ENCODE results near the gene PIM1.

Gene PIM1

DNA sequence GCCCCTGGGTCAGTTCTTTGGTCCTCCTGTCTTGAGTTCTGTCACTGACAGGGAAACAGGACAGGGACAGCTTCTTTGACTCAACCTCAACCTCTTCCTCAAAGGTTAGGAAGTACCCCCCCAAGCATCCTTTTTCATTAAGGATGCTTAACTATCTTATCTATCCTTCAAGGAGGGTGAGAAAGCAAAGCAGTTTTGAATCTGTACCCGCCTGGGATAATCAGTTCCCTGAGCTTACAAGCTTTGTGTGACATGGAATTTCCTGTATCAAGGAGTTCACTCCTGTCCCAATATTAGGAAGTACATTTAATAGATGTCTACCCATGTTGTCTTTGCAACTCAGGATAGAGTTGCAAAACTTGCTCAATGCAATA is 31.1 kb upstream of the PIM1 start:
- DNase-seq, result no peak

DNA sequence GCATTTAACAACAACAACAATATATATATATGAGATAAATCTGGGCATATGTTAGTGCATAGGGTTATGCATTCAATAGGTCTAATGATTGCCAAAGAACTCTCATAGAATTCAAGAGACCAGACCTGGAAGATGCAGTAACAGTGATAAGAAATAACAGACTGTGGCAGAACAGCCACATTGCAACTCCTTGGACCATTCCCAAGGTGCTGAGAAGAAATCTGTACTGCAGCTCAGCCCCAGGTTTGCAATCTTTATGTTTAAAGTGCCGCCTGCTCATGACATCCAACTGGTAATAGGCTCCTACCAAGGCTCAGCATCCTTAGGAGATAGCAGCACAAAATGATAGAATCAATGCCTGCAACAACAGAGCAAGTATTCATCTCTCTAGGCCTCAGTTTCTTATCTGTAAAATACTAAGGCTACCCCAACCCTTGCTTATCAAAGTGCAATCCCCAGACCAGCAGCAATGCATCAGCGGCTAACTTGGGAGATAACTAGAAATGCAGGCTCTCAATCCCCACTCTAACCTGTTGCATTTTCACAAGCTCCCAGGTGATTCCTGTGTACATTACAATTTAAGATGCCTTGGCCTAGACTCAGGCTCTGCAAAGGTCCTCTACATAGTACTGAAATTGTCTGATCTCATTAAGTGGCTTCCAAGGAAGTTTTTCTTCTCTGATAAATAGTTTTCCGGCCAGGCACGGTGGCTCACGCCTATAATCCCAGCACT is 30.6 kb upstream of the PIM1 start:
- no peak for DNase-seq

DNA sequence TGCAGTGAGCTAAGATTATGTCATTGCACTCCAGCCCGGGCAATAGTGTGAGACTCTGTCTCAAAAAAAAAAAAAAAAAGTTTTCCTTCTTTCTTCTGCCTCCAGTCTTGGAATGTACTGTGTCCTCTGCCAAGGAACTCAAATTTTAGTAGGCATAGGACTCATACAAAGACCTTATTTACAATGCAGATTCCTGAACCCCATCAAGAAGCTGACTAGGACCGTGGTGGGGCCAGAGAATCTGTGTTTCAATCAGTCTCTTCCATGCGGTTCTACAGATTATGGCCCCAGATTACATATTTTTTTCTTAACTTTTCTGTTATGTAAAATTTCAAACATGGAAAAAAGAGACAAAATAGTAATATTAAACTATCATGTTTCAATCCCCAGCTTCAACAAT is 29.8 kb upstream of the PIM1 start:
- DNase-seq, result no peak

GRCh38 chr6:37141281-37142049 is 28.5 kb upstream of the PIM1 start:
- DNase-seq, result peak; percentile 85

- no peak for DNase-seq
These were observed 27.8 kb upstream of the PIM1 start for GRCh38 chr6:37142050-37142614.

DNA sequence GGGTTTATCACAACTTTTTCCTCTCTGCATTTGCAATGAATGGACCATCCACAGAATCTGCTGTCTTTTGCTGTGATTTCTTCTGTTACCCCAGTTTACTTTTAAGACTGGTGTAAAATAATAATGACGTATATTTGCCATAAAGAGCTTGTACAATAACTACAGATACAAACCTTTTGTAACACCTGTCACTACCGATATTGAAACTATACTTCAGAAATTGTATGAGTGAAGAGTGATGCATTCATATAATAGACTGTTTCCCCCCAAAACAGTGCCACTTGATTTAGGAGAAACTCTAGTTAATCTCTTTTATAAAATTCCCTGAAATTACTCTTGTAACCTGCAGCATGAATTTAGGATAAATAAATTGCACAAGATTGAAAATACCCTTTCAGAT is 26.4 kb upstream of the PIM1 start:
- no peak for DNase-seq

GRCh38 chr6:37145443-37145842 is 24.5 kb upstream of the PIM1 start:
- no peak for DNase-seq

GRCh38 chr6:37146735-37147157 is 23.2 kb upstream of the PIM1 start:
- no peak for DNase-seq

DNA sequence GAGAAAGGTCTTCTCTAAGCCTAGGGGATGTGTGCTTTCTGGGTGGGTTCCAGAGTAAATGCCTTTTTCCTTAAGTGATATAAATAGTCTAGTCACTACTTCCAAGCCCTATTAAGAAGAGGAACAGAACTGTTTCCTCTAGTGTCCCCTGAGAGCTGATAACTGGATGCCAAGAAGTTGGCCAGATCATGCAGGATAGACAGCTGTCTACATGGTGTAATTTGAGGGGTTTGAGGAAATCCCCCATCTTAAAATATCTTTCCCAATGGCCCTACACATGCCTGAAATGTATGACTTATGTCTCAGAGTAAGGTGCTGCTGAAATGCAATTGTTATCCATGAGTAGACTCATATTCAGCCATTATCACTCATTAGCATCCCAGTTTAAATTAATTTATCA is 20.2 kb upstream of the PIM1 start:
- peak; percentile 51 for DNase-seq

GRCh38 chr6:37150314-37150713 is 19.6 kb upstream of the PIM1 start:
- no peak for DNase-seq

DNA sequence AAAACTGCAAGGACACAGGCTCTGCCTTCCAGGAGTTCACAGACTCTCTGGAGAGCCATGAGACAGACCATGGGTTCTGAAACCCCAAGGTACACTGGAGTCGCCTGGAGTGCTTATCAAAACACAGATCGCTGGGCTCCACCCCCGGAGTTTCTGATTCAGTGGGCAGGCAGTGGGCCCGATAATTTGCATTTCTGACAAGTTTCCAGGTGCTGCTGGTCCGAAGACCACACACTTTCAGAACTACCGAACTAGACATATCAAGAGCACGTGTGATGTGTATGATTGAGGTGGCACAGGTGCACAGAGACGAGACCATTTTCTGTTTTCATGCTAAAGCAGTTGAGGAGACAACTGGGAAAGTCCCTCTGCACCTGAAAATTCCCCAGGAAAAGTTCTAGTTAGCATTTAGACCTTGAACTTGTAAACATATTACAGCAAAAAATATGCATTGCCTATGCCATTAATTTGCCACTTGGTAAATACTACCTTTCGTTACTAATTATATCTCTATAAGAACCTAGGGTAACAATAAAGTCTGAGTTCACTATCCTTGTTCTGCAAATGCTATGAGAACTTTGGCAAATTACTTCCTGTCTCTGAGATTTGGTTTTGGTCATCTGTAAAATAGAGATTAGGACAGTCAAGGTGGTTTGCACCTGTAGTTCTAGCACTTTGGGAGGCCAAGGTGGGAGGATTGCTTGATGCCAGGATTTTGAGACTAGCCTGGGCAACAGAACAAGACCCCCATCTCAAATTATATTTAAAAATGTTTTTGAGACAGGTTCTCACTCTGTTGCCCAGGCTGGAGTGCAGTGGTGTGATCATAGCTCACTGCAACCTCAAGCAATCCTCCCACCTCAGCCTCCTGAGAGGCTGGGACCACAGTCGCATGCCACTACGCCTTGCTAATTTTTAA is 14.3 kb upstream of the PIM1 start:
- no peak for DNase-seq

DNA sequence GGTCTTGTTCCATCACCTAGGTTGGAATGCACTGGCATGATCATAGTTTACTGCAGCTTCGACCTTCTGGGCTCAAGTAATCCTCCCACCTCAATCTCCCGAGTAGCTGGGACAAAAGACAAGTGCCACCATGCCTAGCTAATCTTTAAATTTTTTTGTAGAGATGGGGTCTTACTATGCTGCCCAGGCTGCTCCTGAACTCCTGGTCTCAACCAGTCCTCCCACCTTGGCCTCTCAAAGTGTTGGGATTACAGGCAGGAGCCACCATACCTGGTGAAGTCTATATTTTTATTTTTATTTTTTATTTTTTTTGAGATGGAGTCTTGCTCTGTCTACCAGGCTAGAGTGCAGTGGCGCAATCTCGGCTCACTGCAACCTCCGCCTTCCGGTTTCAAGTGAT is 11.4 kb upstream of the PIM1 start:
- no peak for DNase-seq

- DNase-seq, result peak; percentile 67
These were observed 8.8 kb upstream of the PIM1 start for GRCh38 chr6:37160922-37161778.

GRCh38 chr6:37162740-37163139 is 7.2 kb upstream of the PIM1 start:
- DNase-seq, result no peak

DNA sequence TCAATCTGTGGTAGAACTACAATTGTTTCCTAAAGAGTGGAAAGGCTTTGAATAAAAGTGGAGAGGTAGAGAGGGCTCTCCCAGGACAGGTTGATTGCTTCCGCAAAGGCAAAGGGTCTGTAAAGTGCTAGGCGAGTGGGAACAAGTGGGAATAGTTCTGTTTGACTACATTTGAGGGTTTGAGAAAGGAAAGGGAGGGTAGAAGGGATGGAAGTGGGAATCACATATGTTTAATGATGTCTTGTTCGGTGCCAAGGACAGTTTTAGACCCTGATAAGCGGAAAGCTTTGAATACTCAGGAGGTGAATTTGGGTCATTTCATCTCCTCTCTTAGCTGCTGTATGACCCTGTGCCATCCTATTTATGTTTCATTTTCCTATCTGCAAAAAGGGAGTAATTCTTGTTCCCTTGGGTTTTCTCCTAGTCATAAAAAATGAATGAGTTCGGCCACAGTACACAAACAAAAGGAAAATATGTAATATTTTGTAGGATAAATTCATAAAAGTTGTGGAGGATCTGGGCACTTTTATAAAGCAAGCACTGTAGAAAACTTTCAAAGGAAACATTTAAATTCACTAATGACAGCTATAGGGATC is 1.7 kb upstream of the PIM1 start:
- no peak for DNase-seq

GRCh38 chr6:37168811-37169495 is 999 bp upstream of the PIM1 start:
- DNase-seq, result peak; percentile 98

DNA sequence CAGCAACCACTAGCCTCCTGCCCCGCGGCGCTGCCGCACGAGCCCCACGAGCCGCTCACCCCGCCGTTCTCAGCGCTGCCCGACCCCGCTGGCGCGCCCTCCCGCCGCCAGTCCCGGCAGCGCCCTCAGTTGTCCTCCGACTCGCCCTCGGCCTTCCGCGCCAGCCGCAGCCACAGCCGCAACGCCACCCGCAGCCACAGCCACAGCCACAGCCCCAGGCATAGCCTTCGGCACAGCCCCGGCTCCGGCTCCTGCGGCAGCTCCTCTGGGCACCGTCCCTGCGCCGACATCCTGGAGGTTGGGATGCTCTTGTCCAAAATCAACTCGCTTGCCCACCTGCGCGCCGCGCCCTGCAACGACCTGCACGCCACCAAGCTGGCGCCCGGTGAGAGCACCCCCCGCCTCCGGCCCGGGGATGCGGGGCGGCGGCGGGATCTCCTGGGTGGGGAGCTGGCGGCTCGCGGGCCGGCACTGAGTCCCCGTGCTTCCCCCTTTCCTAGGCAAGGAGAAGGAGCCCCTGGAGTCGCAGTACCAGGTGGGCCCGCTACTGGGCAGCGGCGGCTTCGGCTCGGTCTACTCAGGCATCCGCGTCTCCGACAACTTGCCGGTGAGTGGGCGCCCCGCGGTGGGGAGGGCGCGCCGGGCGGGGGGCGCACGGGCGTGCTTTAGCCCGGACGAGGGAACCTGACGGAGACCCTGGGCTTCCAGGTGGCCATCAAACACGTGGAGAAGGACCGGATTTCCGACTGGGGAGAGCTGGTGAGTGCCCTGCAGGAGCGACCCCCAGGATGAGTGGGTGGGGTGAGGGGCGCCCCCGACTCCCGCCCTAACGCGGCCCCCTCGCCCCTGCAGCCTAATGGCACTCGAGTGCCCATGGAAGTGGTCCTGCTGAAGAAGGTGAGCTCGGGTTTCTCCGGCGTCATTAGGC is 585 bp downstream of the PIM1 start:
- peak; percentile 56 for DNase-seq

DNA sequence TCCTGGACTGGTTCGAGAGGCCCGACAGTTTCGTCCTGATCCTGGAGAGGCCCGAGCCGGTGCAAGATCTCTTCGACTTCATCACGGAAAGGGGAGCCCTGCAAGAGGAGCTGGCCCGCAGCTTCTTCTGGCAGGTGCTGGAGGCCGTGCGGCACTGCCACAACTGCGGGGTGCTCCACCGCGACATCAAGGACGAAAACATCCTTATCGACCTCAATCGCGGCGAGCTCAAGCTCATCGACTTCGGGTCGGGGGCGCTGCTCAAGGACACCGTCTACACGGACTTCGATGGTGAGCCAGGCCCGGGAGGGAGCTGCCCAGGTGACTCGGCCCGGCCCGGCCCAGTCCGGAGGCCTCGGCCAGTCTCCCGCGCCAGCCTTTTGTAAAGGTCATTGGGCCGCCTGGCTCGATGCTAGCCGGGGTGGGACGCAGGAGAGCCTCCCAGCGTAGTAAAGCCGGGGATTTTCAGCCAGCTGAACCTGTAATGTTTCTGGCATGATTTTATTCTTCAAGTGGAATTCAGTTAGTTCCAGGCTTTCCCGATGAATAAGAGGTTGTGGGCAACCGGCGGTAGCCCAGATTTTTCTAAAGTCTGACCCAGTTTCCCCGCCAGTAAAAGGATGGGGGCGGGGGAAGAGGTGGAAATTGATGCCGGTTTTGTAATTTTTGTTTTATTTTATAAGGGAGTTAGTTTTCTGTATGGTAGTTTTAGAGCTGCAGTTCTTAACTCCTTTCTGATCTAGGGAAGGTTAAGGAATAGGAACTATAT is 1.4 kb downstream of the PIM1 start:
- peak; percentile 56 for DNase-seq

Measured in fibroblast of skin of right biceps (primary cell).